Epithelial cell of esophagus (primary cell): ENCODE results near the gene C17orf114.
A peak's percentile ranks its signal among the peaks of the same experiment; 100 is the strongest.

Source experiments
- DNase-seq: peaks from one replicate; pipeline ENCODE4 v3.0.0; 2010; ENCODE audit warnings: low read depth
- H3K4me3 ChIP-seq: 2 replicates; pipeline ENCODE4 v1.5.1; 2011; ENCODE audit warnings: mild to moderate bottlenecking, low read length, control low read depth
- CTCF ChIP-seq: IDR thresholded peaks from 2 replicates; pipeline ENCODE4 v1.5.1; 2011; ENCODE audit warnings: low read depth, mild to moderate bottlenecking, low read length, control low read depth, inconsistent platforms; ENCODE audit not compliant: insufficient read depth; ENCODE audit errors: missing control alignments

C17orf114 gene

GRCh38 chr17:4777969-4778760 is 24.0 kb downstream of the C17orf114 start:
- no peak overlapping the region for H3K4me3 ChIP-seq
- DNase-seq = peak; percentile 35
- TF ChIP-seq CTCF = no peak

GRCh38 chr17:4772235-4772613 is 29.9 kb downstream of the C17orf114 start:
- no peak overlapping the region for H3K4me3 ChIP-seq
- no peak for TF ChIP-seq CTCF
- no peak for DNase-seq

GRCh38 chr17:4771519-4772234 is 30.5 kb downstream of the C17orf114 start, which contains the start of gene TM4SF5:
Gene TM4SF5, plus strand, starts transcription at chr17:4771886. Its CDS starts 37 bp downstream, at chr17:4771923.
- DNase-seq = no peak
- TF ChIP-seq CTCF = no peak
- no peak within 1 kb of the TSS for H3K4me3 ChIP-seq

GRCh38 chr17:4769628-4770027 is 32.5 kb downstream of the C17orf114 start:
- no peak overlapping the region for H3K4me3 ChIP-seq
- no peak for TF ChIP-seq CTCF
- peak; percentile 48 for DNase-seq

- no peak for TF ChIP-seq CTCF
- DNase-seq = peak; percentile 43
- H3K4me3 ChIP-seq = no peak overlapping the region
These were observed 33.8 kb downstream of the C17orf114 start for GRCh38 chr17:4768298-4768697.

- TF ChIP-seq CTCF = no peak
- no peak for DNase-seq
- H3K4me3 ChIP-seq = no peak overlapping the region
These were observed 35.4 kb downstream of the C17orf114 start for GRCh38 chr17:4766723-4767122.

- no peak for DNase-seq
- H3K4me3 ChIP-seq = no peak overlapping the region
- no peak for TF ChIP-seq CTCF
These were observed 35.9 kb downstream of the C17orf114 start for GRCh38 chr17:4766201-4766600.
